ENCODE results near the gene SMIM14.
"Not testable (repeated sequence)": the region's sequence is repeated elsewhere in the genome, so short reads cannot be mapped to it uniquely, and the experiment has no call there.

The SMIM14 gene

GRCh38 chr4:39642885-39643552, 4.4 kb upstream of the SMIM14 start:
- no peak for DNase-seq (ENCODE audit: low read depth)

GRCh38 chr4:39641451-39641850, 2.8 kb upstream of the SMIM14 start:
- no peak for DNase-seq (ENCODE audit: low read depth)

- DNase-seq (ENCODE audit: low read depth), result no peak
Observed at GRCh38 chr4:39637586-39638353, 895 bp downstream of the SMIM14 start.

GRCh38 chr4:39637221-39637585, 1.5 kb downstream of the SMIM14 start:
- no peak for DNase-seq (ENCODE audit: low read depth)

GRCh38 chr4:39636531-39637184, 2.0 kb downstream of the SMIM14 start:
- DNase-seq (ENCODE audit: low read depth), result no peak

GRCh38 chr4:39635023-39635422, 3.6 kb downstream of the SMIM14 start:
- no peak for DNase-seq (ENCODE audit: low read depth)

- no peak for DNase-seq (ENCODE audit: low read depth)
Observed at GRCh38 chr4:39631700-39632079, 7.0 kb downstream of the SMIM14 start.

- DNase-seq (ENCODE audit: low read depth), result no peak
Observed at GRCh38 chr4:39627413-39627812, 11.3 kb downstream of the SMIM14 start.

- DNase-seq (ENCODE audit: low read depth), result no peak
Observed at GRCh38 chr4:39626913-39627312, 11.8 kb downstream of the SMIM14 start.

- no peak for DNase-seq (ENCODE audit: low read depth)
Observed at GRCh38 chr4:39626261-39626660, 12.4 kb downstream of the SMIM14 start.

GRCh38 chr4:39621582-39621981, 17.1 kb downstream of the SMIM14 start:
- no peak for DNase-seq (ENCODE audit: low read depth)

- DNase-seq (ENCODE audit: low read depth), result no peak
Observed at GRCh38 chr4:39620551-39621313, 17.9 kb downstream of the SMIM14 start.

- DNase-seq (ENCODE audit: low read depth), result no peak
Observed at GRCh38 chr4:39617534-39617933, 21.1 kb downstream of the SMIM14 start.

- no peak for DNase-seq (ENCODE audit: low read depth)
Observed at GRCh38 chr4:39616651-39617050, 22.0 kb downstream of the SMIM14 start.

GRCh38 chr4:39616112-39616511, 22.6 kb downstream of the SMIM14 start:
- DNase-seq (ENCODE audit: low read depth), result not testable (repeated sequence)

GRCh38 chr4:39614487-39615162, 24.0 kb downstream of the SMIM14 start:
- no peak for DNase-seq (ENCODE audit: low read depth)

GRCh38 chr4:39613093-39613656, 25.5 kb downstream of the SMIM14 start:
- no peak for DNase-seq (ENCODE audit: low read depth)

- DNase-seq (ENCODE audit: low read depth), result no peak
Observed at GRCh38 chr4:39609454-39609931, 29.2 kb downstream of the SMIM14 start.

- no peak for DNase-seq (ENCODE audit: low read depth)
Observed at GRCh38 chr4:39608451-39608850, 30.2 kb downstream of the SMIM14 start.

GRCh38 chr4:39606747-39607146, 31.9 kb downstream of the SMIM14 start:
- no peak for DNase-seq (ENCODE audit: low read depth)

GRCh38 chr4:39597695-39598381, 40.8 kb downstream of the SMIM14 start:
- no peak for DNase-seq (ENCODE audit: low read depth)

Measured in stimulated activated CD8-positive, alpha-beta memory T cell treated with anti-CD3 and anti-CD28 coated beads, Interleukin-12 subunit alpha, Interleukin-12 subunit beta, amount 100 ng/mL, for 1 hour (primary cell).